Amniotic stem cell (primary cell): ENCODE results near the gene CD109.
A peak's percentile ranks its signal among the peaks of the same experiment; 100 is the strongest.

Experiments used
- DNase-seq: peaks from one replicate; lab custom pipeline; 2025; lab: John Stamatoyannopoulos, UW

CD109 gene

DNA sequence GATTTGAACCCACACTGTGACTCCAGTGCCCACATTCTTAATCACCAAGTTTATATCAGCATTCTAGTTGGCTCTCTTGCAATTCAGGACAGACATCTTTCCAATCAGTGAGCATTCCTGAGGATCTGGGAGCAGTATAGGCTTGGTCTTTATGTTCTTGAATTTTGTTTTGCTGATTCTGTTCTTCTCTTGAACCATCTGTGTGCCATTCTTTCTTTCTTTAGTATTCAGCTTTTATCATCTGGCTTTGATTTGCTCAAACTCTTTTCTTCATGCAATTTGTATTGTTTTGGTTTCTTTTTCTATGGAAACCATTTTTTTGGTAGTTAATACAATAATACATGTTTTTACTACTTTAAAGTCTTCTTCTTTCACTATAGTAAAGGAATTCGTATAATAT is 162.4 kb downstream of the CD109 start:
- DNase-seq, result no peak

DNA sequence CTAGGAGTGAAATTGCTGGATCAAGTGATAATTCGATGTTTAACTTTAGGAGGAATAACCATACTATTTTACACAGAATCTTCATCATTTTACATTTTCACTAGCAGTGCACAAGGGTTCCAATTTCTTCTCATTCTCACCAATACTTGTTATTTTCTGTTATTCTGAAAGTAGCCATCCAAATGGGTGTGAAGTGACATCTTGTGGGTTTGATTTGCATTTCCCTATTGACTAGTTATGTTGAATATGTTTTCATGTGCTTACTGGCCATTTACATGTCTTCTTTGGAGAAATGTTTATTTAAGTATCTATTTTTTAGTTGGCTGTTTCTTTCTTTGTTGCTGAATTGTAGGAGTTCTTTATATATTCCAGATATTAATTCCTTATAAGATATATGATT is 164.3 kb downstream of the CD109 start:
- no peak for DNase-seq

DNA sequence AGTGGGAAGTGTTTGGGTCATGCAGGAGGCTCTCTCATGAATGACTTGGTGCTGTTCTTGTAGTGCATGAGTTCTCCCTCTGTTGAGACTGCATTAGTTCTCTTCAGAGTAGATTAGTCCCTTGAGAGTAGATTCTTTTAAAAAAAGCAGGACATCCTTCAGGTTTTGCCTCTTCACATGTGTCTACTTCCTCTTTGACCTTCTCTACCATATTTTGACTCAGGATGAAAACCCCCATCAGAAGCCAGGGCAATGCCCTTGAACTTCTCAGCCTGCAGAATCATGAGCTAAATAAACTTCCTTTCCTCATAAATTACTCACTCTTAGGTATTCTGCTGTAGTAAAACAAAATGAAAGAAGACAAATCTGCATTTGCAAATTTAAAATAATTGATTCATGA is 170.3 kb downstream of the CD109 start:
- no peak for DNase-seq

DNA sequence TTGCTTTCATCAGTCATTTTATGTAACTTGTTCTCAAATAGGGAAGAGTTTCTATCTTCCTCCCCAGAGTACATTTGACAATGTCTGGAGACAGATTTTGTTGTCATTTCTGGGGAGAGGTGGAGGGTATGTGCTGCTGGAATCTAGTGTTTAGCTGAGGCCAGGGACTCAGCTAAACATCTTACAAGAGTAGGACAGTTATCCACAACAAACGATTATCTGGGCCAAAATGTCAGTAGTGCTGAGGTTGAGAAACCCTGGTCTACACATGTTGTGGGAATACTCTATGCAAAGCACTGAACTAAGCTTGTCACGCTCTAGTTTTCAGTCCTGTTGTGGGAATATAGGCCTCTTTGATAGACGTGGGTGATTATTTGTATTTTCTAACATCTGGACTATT is 171.4 kb downstream of the CD109 start:
- no peak for DNase-seq

DNA sequence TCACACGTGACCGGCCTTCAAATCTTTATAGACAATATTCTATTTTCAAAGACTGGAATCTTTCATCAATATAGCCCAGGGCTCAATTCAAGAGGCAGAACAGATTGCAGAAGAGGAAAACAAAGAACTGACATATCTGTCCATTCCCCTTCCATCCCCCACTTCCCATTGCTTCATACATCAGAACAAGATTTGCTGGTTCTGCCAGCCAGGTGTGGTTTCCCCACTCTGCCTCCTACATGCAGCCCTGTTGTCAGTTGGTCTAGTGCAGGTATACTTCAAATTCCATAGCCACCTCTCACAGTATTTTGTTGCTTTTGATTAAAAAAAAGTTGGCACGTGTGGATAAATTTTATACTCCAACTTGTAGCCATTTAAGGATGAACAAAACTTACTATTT is 174.9 kb downstream of the CD109 start:
- no peak for DNase-seq

- peak; percentile 23 for DNase-seq
Observed at GRCh38 chr6:73873081-73873480, 177.1 kb downstream of the CD109 start.
